Tibial artery (tissue), 4 donors: Measurements from ENCODE around the gene DUT.

Source experiments
- DNase-seq, 2 donors: peaks; one replicate each; pipeline ENCODE4 v3.0.0-alpha.2; 2019
- H3K27ac ChIP-seq, 2 donors: fragments of 200-600 bp; sonication (generic) in 1 of 2; 1 replicate in 1 of 2; 2 replicates in 1 of 2; pipeline ENCODE4 v1.5.1; 2018 to 2019; ENCODE audit warnings: mild to moderate bottlenecking in 1 of 2
- H3K27me3 ChIP-seq, 2 donors: fragments of 200-600 bp; sonication (generic) in 1 of 2; one replicate each; pipeline versions ENCODE4 v1.5.1 to v1.6.0; 2016 to 2019
- H3K36me3 ChIP-seq, 3 donors: fragments of 200-600 bp; sonication (generic) in 2 of 3; one replicate each; pipeline ENCODE4 v1.5.1; 2016 to 2019; ENCODE audit warnings: mild to moderate bottlenecking in 2 of 3
- H3K4me1 ChIP-seq, 4 donors: fragments of 200-600 bp; sonication (generic) in 2 of 4; 1 replicate in 3 of 4; 2 replicates in 1 of 4; pipeline ENCODE4 v1.5.1; 2016 to 2019
- H3K4me3 ChIP-seq, 2 donors: fragments of 200-600 bp; sonication (generic) in 1 of 2; 1 replicate in 1 of 2; 2 replicates in 1 of 2; pipeline ENCODE4 v1.5.1; 2018 to 2019; ENCODE audit warnings: mild to moderate bottlenecking in 2 of 2
- H3K9me3 ChIP-seq, 3 donors: fragments of 200-600 bp; sonication (generic) in 1 of 3; one replicate each; pipeline ENCODE4 v1.5.1; 2016 to 2019
- intact Hi-C: fragments of 100-400 bp; cut with DNase I; formaldehyde crosslinking; loops from one replicate; pipeline ENCODE4 v1.15.0; 2023; ENCODE audit warnings: low total_unique reads
- TF ChIP-seq, protein P1 (sequence below), 2 experiments: fragments of 200-600 bp in 1 of 2; fragments of 450-650 bp in 1 of 2; IDR thresholded peaks; one replicate each; pipeline ENCODE4 v1.5.1; 2017 to 2019; ENCODE audit warnings: antibody characterized with exemption in 2 of 2, mild to moderate bottlenecking in 1 of 2, moderate library complexity in 1 of 2

DUT gene

GRCh38 chr15:48371550-48371949, 40.3 kb downstream of the DUT start:
- Histone ChIP-seq H3K4me3 (no peak overlapping the region), H3K27me3 (no peaks in the 10 kb centered on the region), H3K4me1 (no peaks in the 10 kb centered on the region), H3K9me3 (no peaks in the 10 kb centered on the region), H3K27ac (no peak overlapping the region), H3K36me3 (no peaks in the 10 kb centered on the region)
- intact Hi-C loops = no loop called here
- TF ChIP-seq, protein P1, sequence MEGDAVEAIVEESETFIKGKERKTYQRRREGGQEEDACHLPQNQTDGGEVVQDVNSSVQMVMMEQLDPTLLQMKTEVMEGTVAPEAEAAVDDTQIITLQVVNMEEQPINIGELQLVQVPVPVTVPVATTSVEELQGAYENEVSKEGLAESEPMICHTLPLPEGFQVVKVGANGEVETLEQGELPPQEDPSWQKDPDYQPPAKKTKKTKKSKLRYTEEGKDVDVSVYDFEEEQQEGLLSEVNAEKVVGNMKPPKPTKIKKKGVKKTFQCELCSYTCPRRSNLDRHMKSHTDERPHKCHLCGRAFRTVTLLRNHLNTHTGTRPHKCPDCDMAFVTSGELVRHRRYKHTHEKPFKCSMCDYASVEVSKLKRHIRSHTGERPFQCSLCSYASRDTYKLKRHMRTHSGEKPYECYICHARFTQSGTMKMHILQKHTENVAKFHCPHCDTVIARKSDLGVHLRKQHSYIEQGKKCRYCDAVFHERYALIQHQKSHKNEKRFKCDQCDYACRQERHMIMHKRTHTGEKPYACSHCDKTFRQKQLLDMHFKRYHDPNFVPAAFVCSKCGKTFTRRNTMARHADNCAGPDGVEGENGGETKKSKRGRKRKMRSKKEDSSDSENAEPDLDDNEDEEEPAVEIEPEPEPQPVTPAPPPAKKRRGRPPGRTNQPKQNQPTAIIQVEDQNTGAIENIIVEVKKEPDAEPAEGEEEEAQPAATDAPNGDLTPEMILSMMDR (IDR thresholded peaks at IDR 0.05) = no peak
- DNase-seq = no peak

DNA sequence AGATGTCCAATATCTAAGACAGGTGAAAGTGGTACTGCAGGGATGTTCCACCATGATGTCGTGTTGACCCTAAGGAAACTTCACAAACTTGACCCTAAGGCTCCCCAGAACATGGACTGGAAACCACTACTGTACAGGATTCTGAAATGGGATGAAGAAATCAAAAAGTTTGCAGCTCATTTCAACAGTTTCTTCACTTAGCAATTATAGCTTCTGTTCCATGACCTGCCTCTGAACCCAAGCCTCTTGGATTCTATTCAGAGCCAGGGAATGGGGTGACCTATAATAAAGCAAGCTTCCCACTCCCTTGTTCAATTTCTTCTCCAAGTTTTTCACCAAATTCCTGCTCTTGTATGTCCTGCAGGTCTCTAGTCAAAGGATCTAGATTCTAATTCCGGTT, 40.7 kb downstream of the DUT start:
- H3K36me3 ChIP-seq = no peaks in the 10 kb centered on the region
- no peak overlapping the region for H3K4me3 ChIP-seq
- H3K9me3 ChIP-seq = no peaks in the 10 kb centered on the region
- no peak overlapping the region for H3K27ac ChIP-seq
- H3K27me3 ChIP-seq = no peaks in the 10 kb centered on the region
- no peak for DNase-seq
- H3K4me1 ChIP-seq = no peaks in the 10 kb centered on the region
- TF ChIP-seq, protein P1 (IDR thresholded peaks at IDR 0.05) = no peak
- intact Hi-C loops = no loop called here

GRCh38 chr15:48373821-48374451, 42.7 kb downstream of the DUT start:
- intact Hi-C loops = no loop called here
- Histone ChIP-seq H3K4me3 (no peak overlapping the region), H3K9me3 (no peaks in the 10 kb centered on the region), H3K27ac (no peak overlapping the region), H3K4me1 (no peaks in the 10 kb centered on the region), H3K36me3 (no peaks in the 10 kb centered on the region), H3K27me3 (no peaks in the 10 kb centered on the region)
- DNase-seq = peak in 1 of 2 donors; percentile 34
- TF ChIP-seq, protein P1 (IDR thresholded peaks at IDR 0.05) = no peak

GRCh38 chr15:48374472-48374871, 43.2 kb downstream of the DUT start:
- H3K27me3 ChIP-seq = no peaks in the 10 kb centered on the region
- no peaks in the 10 kb centered on the region for H3K4me1 ChIP-seq
- H3K27ac ChIP-seq = no peak overlapping the region
- H3K9me3 ChIP-seq = no peaks in the 10 kb centered on the region
- no peak overlapping the region for H3K4me3 ChIP-seq
- TF ChIP-seq, protein P1 (IDR thresholded peaks at IDR 0.05) = no peak
- no peak for DNase-seq
- intact Hi-C loops = no loop called here
- H3K36me3 ChIP-seq = no peaks in the 10 kb centered on the region

DNA sequence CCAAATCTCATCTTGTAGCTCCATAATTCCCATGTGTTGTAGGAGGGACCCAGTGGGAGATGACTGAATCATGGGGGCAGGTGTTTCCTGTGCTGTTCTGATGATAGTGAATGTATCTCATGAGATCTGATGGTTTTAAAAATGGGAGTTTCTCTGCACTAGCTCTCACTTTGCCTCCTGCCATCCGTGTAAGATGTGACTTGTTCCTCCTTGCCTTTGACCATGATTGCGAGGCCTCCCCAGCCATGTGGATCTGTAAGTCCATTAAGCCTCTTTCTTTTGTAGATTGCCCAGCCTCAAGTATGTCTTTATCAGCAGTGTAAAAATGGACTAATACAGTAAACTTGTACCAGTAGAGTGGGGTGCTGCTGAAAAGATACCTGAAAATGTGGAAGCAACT, 44.5 kb downstream of the DUT start:
- H3K36me3 ChIP-seq = no peaks in the 10 kb centered on the region
- no peak overlapping the region for H3K4me3 ChIP-seq
- DNase-seq = no peak
- no peaks in the 10 kb centered on the region for H3K27me3 ChIP-seq
- TF ChIP-seq, protein P1 (IDR thresholded peaks at IDR 0.05) = no peak
- no peak overlapping the region for H3K27ac ChIP-seq
- intact Hi-C loops = no loop called here
- H3K9me3 ChIP-seq = no peaks in the 10 kb centered on the region
- H3K4me1 ChIP-seq = no peaks in the 10 kb centered on the region

GRCh38 chr15:48380198-48380597, 49.0 kb downstream of the DUT start:
- H3K27ac ChIP-seq = no peak overlapping the region
- no peak overlapping the region for H3K4me3 ChIP-seq
- peaks cover 0 to 6% (median 0%) of the 10 kb centered on the region in 4 donors for H3K4me1 ChIP-seq
- DNase-seq = no peak
- TF ChIP-seq, protein P1 (IDR thresholded peaks at IDR 0.05) = no peak
- H3K27me3 ChIP-seq = no peaks in the 10 kb centered on the region
- no peaks in the 10 kb centered on the region for H3K9me3 ChIP-seq
- no peaks in the 10 kb centered on the region for H3K36me3 ChIP-seq
- intact Hi-C loops = no loop called here
